Hepatocyte (in vitro differentiated cells): ENCODE measurements around the gene CAPN11. TPM values are rescaled to one million over a fixed set of nuclear protein-coding genes. Genes with fewer than 3 reads are reported as not detected.

Source experiments
- DNase-seq: peaks from one replicate; pipeline ENCODE4 v3.0.0-alpha.2; 2016; ENCODE audit warnings: low spot score
- H2AFZ ChIP-seq: fragments of 200-600 bp; sonication (generic); 2 replicates; pipeline ENCODE4 v1.6.0; 2016; ENCODE audit warnings: antibody characterized with exemption, mild to moderate bottlenecking
- H3K27ac ChIP-seq: fragments of 200-600 bp; sonication (generic); 2 replicates; pipeline ENCODE4 v1.5.1; 2016; ENCODE audit warnings: mild to moderate bottlenecking
- H3K27me3 ChIP-seq: fragments of 200-600 bp; sonication (generic); 2 replicates; pipeline ENCODE4 v1.6.1; 2016
- H3K36me3 ChIP-seq: fragments of 200-600 bp; sonication (generic); replicated peaks from 2 replicates; pipeline ENCODE4 v1.5.1; 2016; ENCODE audit warnings: low read depth; ENCODE audit not compliant: insufficient read depth
- H3K4me1 ChIP-seq: fragments of 200-600 bp; sonication (generic); 2 replicates; pipeline ENCODE4 v1.5.1; 2016; ENCODE audit warnings: mild to moderate bottlenecking, moderate library complexity; ENCODE audit not compliant: insufficient read depth
- H3K4me2 ChIP-seq: fragments of 200-600 bp; sonication (generic); 2 replicates; pipeline ENCODE4 v1.6.0; 2016
- H3K4me3 ChIP-seq: fragments of 200-600 bp; sonication (generic); 2 replicates; pipeline ENCODE4 v1.5.1; 2016; ENCODE audit warnings: mild to moderate bottlenecking
- H3K79me2 ChIP-seq: fragments of 200-600 bp; sonication (generic); 2 replicates; pipeline ENCODE4 v1.6.0; 2017; ENCODE audit warnings: mild to moderate bottlenecking
- H3K9me2 ChIP-seq: fragments of 200-600 bp; sonication (generic); replicated peaks from 2 replicates; pipeline ENCODE4 v1.6.0; 2017; ENCODE audit warnings: mild to moderate bottlenecking; ENCODE audit not compliant: insufficient read depth
- H3K9me3 ChIP-seq: fragments of 200-600 bp; sonication (generic); 2 replicates; pipeline ENCODE4 v1.5.1; 2016; ENCODE audit warnings: low read depth, mild to moderate bottlenecking
- H4K20me1 ChIP-seq: fragments of 200-600 bp; sonication (generic); 2 replicates; pipeline ENCODE4 v1.6.0; 2016; ENCODE audit warnings: mild to moderate bottlenecking; ENCODE audit not compliant: insufficient read depth, poor library complexity, severe bottlenecking
- CTCF ChIP-seq: fragments of 200-600 bp; sonication (generic); IDR thresholded peaks from 2 replicates; pipeline ENCODE4 v1.5.1; 2016; ENCODE audit warnings: antibody characterized with exemption, mild to moderate bottlenecking; ENCODE audit not compliant: poor library complexity
- EZH2 ChIP-seq: fragments of 200-600 bp; sonication (generic); IDR thresholded peaks from 2 replicates; pipeline ENCODE4 v1.6.1; 2016; ENCODE audit warnings: antibody characterized with exemption, mild to moderate bottlenecking, borderline replicate concordance
- EZH2phosphoT487 ChIP-seq: fragments of 200-600 bp; sonication (generic); IDR thresholded peaks from one replicate; pipeline ENCODE4 v1.6.1; 2018; ENCODE audit warnings: antibody characterized with exemption, mild to moderate bottlenecking, low read depth, moderate library complexity; ENCODE audit not compliant: unreplicated experiment, severe bottlenecking
- WGBS: methylation state at CpG from one replicate; pipeline ENCODE4 v1.1.6; 2016; ENCODE audit warnings: low lambda C conversion rate; ENCODE audit errors: missing lambda C conversion rate; 5-methylcytosine and 5-hydroxymethylcytosine counted together
- polyA plus RNA-seq: library from polyadenylated mRNA; unstranded; fragments of >200 nt; fragmentation: Nextera tagmentation; extraction: Ambion mirVana; gene quantifications from 2 replicates; pipeline ENCODE4 v1.2.1, GENCODE V29; 2016
- total RNA-seq: library from RNA; depleted of rRNA; stranded (reverse); fragments of >200 nt; gene quantifications from 2 replicates; pipeline ENCODE4 v1.2.3, GENCODE V29; 2014

Gene CAPN11
- total and polyA plus RNA-seq, 2 experiments from 2014 or later = 0.13 to 0.23 TPM

GRCh38 chr6:44128020-44128917 lies 30.4 kb upstream of the CAPN11 start:
- no peaks in the 10 kb centered on the region for H3K27me3 ChIP-seq
- H3K9me2 ChIP-seq = no peaks in the 10 kb centered on the region
- peak overlapping the region; percentile 48 for H3K27ac ChIP-seq
- H3K79me2 ChIP-seq = peaks cover 86% of the 10 kb centered on the region
- H4K20me1 ChIP-seq = peaks cover 30% of the 10 kb centered on the region
- DNase-seq = peak; percentile 65
- H3K4me1 ChIP-seq = peaks cover 47% of the 10 kb centered on the region
- H3K36me3 ChIP-seq = no peaks in the 10 kb centered on the region
- no peak for TF ChIP-seq EZH2phosphoT487
- no peak for TF ChIP-seq CTCF
- no peak for TF ChIP-seq EZH2
- H2AFZ ChIP-seq = peak overlapping the region; percentile 59
- H3K9me3 ChIP-seq = no peaks in the 10 kb centered on the region
- WGBS = 8% methylated on average over 38 of the region's 49 CpGs
- peak overlapping the region; percentile 91 for H3K4me3 ChIP-seq
- H3K4me2 ChIP-seq = peak overlapping the region; percentile 89

GRCh38 chr6:44129841-44130322 lies 28.7 kb upstream of the CAPN11 start:
- H3K9me2 ChIP-seq = no peaks in the 10 kb centered on the region
- no peaks in the 10 kb centered on the region for H3K36me3 ChIP-seq
- no peak overlapping the region for H3K4me2 ChIP-seq
- H4K20me1 ChIP-seq = peaks cover 14% of the 10 kb centered on the region
- H3K4me1 ChIP-seq = peaks cover 47% of the 10 kb centered on the region
- no peak overlapping the region for H3K27ac ChIP-seq
- H3K79me2 ChIP-seq = peaks cover 76% of the 10 kb centered on the region
- H2AFZ ChIP-seq = no peak overlapping the region
- DNase-seq = peak; percentile 32
- H3K4me3 ChIP-seq = no peak overlapping the region
- 64% methylated on average over 2 of the region's 2 CpGs for WGBS
- TF ChIP-seq EZH2phosphoT487 (no peak), CTCF (no peak), EZH2 (no peak)
- no peaks in the 10 kb centered on the region for H3K27me3 ChIP-seq
- H3K9me3 ChIP-seq = no peaks in the 10 kb centered on the region

GRCh38 chr6:44131892-44132291 lies 26.7 kb upstream of the CAPN11 start:
- no peaks in the 10 kb centered on the region for H3K9me2 ChIP-seq
- H3K36me3 ChIP-seq = no peaks in the 10 kb centered on the region
- 84% methylated on average over 2 of the region's 2 CpGs for WGBS
- H3K9me3 ChIP-seq = no peaks in the 10 kb centered on the region
- H2AFZ ChIP-seq = no peak overlapping the region
- H3K4me1 ChIP-seq = peaks cover 37% of the 10 kb centered on the region
- H4K20me1 ChIP-seq = no peaks in the 10 kb centered on the region
- no peak for TF ChIP-seq EZH2phosphoT487
- TF ChIP-seq CTCF = no peak
- no peak for TF ChIP-seq EZH2
- H3K79me2 ChIP-seq = peaks cover 58% of the 10 kb centered on the region
- H3K27ac ChIP-seq = peak overlapping the region; percentile 51
- DNase-seq = no peak
- H3K4me2 ChIP-seq = no peak overlapping the region
- no peaks in the 10 kb centered on the region for H3K27me3 ChIP-seq
- no peak overlapping the region for H3K4me3 ChIP-seq
